Measurements from ENCODE around the gene WNT16.

WNT16 gene

GRCh38 chr7:121344497-121344896 lies 15.7 kb downstream of the WNT16 start:
- no peak for DNase-seq

GRCh38 chr7:121351682-121352081 lies 22.9 kb downstream of the WNT16 start:
- no peak for DNase-seq

GRCh38 chr7:121352323-121352722 lies 23.5 kb downstream of the WNT16 start:
- no peak for DNase-seq

GRCh38 chr7:121355574-121355973 lies 26.8 kb downstream of the WNT16 start:
- DNase-seq: no peak

- no peak for DNase-seq
Measured at GRCh38 chr7:121360564-121360963, 31.8 kb downstream of the WNT16 start.

DNA sequence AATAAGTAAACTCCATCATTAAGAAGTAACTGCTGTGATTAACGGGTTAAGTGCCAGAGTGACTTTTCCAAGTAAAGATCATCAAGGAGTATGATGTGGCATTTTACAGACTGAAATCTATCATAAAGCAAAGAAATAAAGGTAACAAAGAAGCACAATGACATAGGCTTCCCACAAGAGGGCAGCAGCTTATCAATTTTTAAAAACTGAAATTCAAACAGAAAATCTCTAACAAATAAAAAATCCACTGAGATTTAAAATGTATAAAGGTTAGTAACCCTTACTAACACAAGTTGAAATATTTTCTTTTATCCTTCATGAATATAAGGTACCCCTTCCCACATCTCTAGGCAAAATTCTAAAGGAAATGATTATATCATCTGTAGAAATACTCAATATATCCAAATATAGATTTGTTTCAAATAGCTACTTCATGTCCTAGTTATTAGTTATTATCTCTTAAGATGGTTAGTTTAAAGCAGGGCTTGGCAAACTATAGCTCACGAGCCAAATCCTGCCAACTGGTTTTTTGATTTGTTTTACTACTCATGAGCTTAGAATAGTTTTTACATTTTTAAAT lies 38.1 kb downstream of the WNT16 start:
- DNase-seq: peak in 1 of 2 experiments; percentile 47

DNA sequence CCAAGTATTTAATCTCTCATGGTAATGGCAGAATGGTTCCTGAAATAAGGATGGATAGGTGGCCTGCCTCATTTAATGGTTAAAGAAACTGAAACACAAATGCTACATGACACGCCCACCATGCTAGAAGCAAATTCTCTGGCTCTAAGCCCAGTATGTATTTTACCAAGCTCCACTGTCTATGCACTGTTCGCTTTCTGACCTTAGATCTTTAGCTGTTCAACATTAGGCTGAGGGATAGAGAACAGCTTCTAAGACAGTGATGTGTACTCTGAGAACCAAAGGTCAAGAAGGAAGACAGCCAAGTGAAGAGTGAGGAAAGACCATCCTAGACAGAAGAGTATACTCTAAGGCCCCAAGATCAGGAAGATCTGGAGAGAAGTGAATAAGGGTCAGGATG lies 40.7 kb downstream of the WNT16 start:
- no peak for DNase-seq

GRCh38 chr7:121371367-121371766 lies 42.6 kb downstream of the WNT16 start:
- DNase-seq: no peak

DNA sequence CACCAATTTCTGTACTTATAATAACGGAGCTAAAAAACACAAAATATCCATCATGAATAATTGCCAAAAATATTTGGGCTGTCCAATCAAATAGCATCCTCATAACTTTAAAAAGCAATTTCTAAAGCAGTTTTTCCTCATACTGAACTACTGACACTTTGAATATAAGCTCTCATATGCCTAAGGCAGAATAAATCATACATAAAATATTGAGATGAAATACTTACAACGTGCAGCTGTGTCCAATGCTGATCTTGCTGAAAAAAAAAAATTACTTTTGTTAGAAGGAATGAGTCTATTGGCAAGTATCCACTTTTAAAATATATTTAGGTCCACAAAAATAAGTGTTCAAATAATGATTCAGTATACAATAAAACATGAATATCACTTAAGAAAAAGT lies 43.1 kb downstream of the WNT16 start:
- no peak for DNase-seq

- no peak for DNase-seq
Measured at GRCh38 chr7:121372376-121373010, 43.7 kb downstream of the WNT16 start.

GRCh38 chr7:121373177-121373576 lies 44.4 kb downstream of the WNT16 start:
- DNase-seq: no peak

GRCh38 chr7:121376979-121377378 lies 48.2 kb downstream of the WNT16 start:
- no peak for DNase-seq

- DNase-seq: no peak
Measured at GRCh38 chr7:121379930-121380329, 51.1 kb downstream of the WNT16 start.

DNA sequence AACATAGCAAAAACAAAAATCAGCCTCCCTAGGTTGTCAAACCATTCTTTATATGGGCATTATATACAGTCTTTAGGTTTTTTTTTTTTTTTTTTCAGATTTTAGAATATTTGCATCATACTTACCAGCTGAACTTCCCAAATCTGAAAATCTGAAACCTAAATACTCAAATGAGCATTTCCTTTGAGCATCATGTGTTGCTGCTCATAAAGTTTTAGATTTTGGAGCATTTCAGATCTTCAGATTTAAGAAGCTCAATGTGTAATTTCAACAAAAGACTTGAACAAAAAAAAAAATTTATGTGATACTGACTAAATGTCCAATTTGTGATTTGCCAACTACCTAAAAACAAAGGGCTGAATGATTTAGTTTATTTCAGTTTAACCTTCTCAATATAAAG lies 53.7 kb downstream of the WNT16 start:
- no peak for DNase-seq

GRCh38 chr7:121383235-121383910 lies 54.6 kb downstream of the WNT16 start:
- DNase-seq: no peak

- no peak for DNase-seq
Measured at GRCh38 chr7:121384265-121384664, 55.5 kb downstream of the WNT16 start.

GRCh38 chr7:121385056-121385799 lies 56.4 kb downstream of the WNT16 start:
- no peak for DNase-seq

DNA sequence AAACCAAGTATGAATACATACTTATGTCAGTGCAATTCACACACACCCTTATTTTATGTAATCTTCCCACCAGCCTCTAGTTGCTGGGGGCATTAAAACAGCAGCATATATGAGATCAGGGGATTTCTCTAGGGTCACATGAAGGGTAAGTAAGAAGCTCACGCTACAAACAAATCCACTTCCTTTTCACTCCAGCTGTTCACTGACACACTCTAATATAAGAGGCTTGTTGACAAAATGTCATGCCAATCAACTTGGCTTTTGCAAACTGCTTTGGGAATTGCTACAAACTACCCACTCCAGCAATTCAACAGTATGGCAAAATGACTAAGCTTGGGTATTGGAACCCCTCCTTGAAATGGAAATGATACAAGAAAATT lies 57.0 kb downstream of the WNT16 start:
- DNase-seq: no peak

DNA sequence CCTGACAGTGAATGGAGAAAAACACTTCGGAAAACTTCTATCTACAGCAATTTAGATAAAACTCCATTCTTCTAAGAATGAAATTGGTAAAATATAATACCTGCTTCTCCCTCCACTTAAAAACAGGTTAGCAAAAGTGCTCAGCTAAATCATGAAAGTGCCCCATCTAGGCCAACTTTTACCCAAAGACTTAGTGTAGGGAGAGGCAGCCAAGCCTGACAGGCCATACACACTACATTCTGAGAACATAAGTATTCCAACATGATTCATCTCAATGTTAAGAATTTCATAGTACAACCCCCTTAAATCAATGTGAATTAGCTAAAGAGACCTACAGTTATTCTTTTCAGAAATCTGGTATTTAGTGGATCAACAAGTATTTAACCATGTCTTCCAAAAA lies 60.1 kb downstream of the WNT16 start:
- no peak for DNase-seq

DNA sequence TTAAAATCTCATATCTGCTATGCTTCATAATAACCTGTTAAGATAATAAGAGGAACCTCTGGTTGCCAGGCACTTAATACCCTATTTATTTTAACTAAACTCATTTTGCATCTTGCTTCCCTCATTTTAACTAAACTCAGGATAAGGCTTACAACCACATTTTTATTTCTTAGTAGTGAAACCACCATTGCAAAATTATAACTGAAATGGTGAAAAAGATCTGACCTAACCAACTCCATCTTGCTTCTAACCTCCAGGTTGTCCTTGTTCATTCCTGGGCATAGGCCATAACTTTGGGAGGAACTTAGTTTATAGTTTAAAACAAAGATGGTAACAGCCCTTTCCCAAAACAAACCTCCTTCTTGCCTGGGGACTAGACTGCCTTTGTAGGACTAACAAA lies 61.3 kb downstream of the WNT16 start:
- DNase-seq: no peak

DNA sequence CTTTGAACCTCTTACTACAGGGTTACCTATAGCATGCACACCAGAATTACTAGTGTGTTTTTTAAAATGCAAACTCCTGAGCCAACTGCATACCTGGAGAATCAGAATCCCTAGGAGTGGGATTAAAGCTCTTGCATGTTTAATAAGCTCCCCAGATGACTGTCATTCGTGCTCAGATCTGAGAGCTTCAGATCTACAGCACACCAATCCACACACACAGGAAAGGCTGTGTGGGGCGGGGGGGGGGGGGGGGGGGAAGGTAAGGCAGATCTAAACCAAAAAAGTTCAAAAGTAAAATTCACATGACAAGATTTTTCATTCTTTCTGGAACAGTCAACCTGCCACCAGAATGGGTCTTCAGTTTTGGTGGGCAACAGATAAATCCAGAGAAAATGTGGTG lies 61.8 kb downstream of the WNT16 start:
- DNase-seq: no peak

All from SW 1271 (cell line).